PC-3 (cell line): ENCODE results near the gene CASQ1. TPM values are rescaled to one million over a fixed set of nuclear protein-coding genes. Genes with fewer than 3 reads are reported as not detected.

Experiments
- ATAC-seq: fragments of 200-7000 bp; cut with Tn5 transposase; 2 replicates; pipeline ENCODE4 v1.9.1; 2020; ENCODE audit warnings: mild to moderate bottlenecking, moderate library complexity
- BruUV-seq: library from RNA; stranded (reverse); fragments of 400-500 nt; replicated peaks from 2 replicates; lab custom pipeline; 2021; lab: Mats Ljungman, UMichigan
- CTCF ChIA-PET: fragments of 300-600 bp; sonication (Branson Sonifier 250); formaldehyde crosslinking; loops from one replicate; lab custom pipeline; 2022; ENCODE audit warnings: antibody characterized with exemption; lab: Charles Lee
- POLR2A ChIA-PET: fragments of 300-600 bp; sonication (Branson Sonifier 250); formaldehyde crosslinking; loops from one replicate; lab custom pipeline; 2022; ENCODE audit warnings: antibody characterized with exemption; ENCODE audit not compliant: unreplicated experiment; lab: Charles Lee
- DNase-seq: peaks from one replicate; pipeline ENCODE4 v3.0.0-alpha.2; 2015
- H2AFZ ChIP-seq: fragments of 300-600 bp; sonication (generic); 2 replicates; pipeline ENCODE4 v1.6.0; 2016; ENCODE audit warnings: antibody characterized with exemption, low read length
- H3F3A ChIP-seq: fragments of 300-600 bp; sonication (generic); one replicate; pipeline ENCODE4 v1.6.0; 2017; ENCODE audit warnings: antibody characterized with exemption, low read length, control low read depth, mild to moderate bottlenecking; ENCODE audit not compliant: unreplicated experiment
- H3K27ac ChIP-seq: fragments of 300-600 bp; sonication (generic); 2 replicates; pipeline ENCODE4 v1.5.1; 2016; ENCODE audit warnings: mild to moderate bottlenecking, low read length
- H3K27me3 ChIP-seq: fragments of 300-600 bp; sonication (generic); 2 replicates; pipeline ENCODE4 v1.6.1; 2016; ENCODE audit warnings: low read length, mixed read lengths
- H3K36me3 ChIP-seq: fragments of 300-600 bp; sonication (generic); 2 replicates; pipeline ENCODE4 v1.6.1; 2016; ENCODE audit warnings: low read depth, mixed run types, low read length, mixed read lengths
- H3K4me1 ChIP-seq: fragments of 300-600 bp; sonication (generic); 2 replicates; pipeline ENCODE4 v1.5.1; 2016; ENCODE audit warnings: low read length; ENCODE audit not compliant: insufficient read depth
- H3K4me2 ChIP-seq: fragments of 300-600 bp; sonication (generic); 2 replicates; pipeline ENCODE4 v1.6.0; 2016; ENCODE audit warnings: low read length
- H3K4me3 ChIP-seq: fragments of 300-600 bp; sonication (generic); 2 replicates; pipeline ENCODE4 v1.5.1; 2016; ENCODE audit warnings: mild to moderate bottlenecking, low read length, mixed read lengths
- H3K79me2 ChIP-seq: fragments of 300-600 bp; sonication (generic); 2 replicates; pipeline ENCODE4 v1.6.1; 2017; ENCODE audit warnings: low read length, mixed read lengths
- H3K9ac ChIP-seq: fragments of 300-600 bp; sonication (generic); 2 replicates; pipeline ENCODE4 v1.6.0; 2016; ENCODE audit warnings: mild to moderate bottlenecking, low read length
- H3K9me2 ChIP-seq: fragments of 300-600 bp; sonication (generic); replicated peaks from 2 replicates; pipeline ENCODE4 v1.6.1; 2016; ENCODE audit warnings: mixed run types, low read length, mixed read lengths
- H3K9me3 ChIP-seq: fragments of 300-600 bp; sonication (generic); 2 replicates; pipeline ENCODE4 v1.6.1; 2016; ENCODE audit warnings: low read length, mixed read lengths
- H4K20me1 ChIP-seq: fragments of 300-600 bp; sonication (generic); 2 replicates; pipeline ENCODE4 v1.6.1; 2016; ENCODE audit warnings: low read length, mixed read lengths
- CTCF ChIP-seq: fragments of 300-600 bp; sonication (generic); conservative IDR thresholded peaks from 2 replicates; pipeline ENCODE4 v1.5.1; 2017; ENCODE audit warnings: antibody characterized with exemption, low read depth, mild to moderate bottlenecking, low read length
- EZH2 ChIP-seq: fragments of 300-600 bp; sonication (generic); IDR thresholded peaks from one replicate; pipeline ENCODE4 v1.6.1; 2017; ENCODE audit warnings: antibody characterized with exemption, mild to moderate bottlenecking, low read length; ENCODE audit not compliant: unreplicated experiment
- EZH2phosphoT487 ChIP-seq: fragments of 300-600 bp; sonication (generic); IDR thresholded peaks from 2 replicates; pipeline ENCODE4 v1.6.1; 2018; ENCODE audit warnings: mild to moderate bottlenecking, antibody characterized with exemption, low read length, borderline replicate concordance
- intact Hi-C: fragments of 100-400 bp; cut with micrococcal nuclease; formaldehyde crosslinking; loops from 2 replicates; pipeline ENCODE4 v1.9.0; 2023
- total RNA-seq: library from RNA; depleted of rRNA; stranded (reverse); fragments of >200 nt; gene quantifications from 2 replicates; pipeline ENCODE4 v1.2.3, GENCODE V29; 2014

Gene CASQ1
- total RNA-seq, 1 experiment from 2014 or later: not detected

- H3K27ac ChIP-seq: no peak overlapping the region
- peak; percentile 88 for ATAC-seq
- H3K9ac ChIP-seq: no peak overlapping the region
- no peaks in the 10 kb centered on the region for H4K20me1 ChIP-seq
- no peaks in the 10 kb centered on the region for H3K9me2 ChIP-seq
- H3K4me3 ChIP-seq: no peak overlapping the region
- H3K4me1 ChIP-seq: peaks cover 9% of the 10 kb centered on the region; the same call in 1 of the 2 replicates
- no TSS peak for BruUV-seq
- H3K27me3 ChIP-seq: no peaks in the 10 kb centered on the region
- H3K79me2 ChIP-seq: no peaks in the 10 kb centered on the region
- no peaks in the 10 kb centered on the region for H3K36me3 ChIP-seq
- H3K9me3 ChIP-seq: no peaks in the 10 kb centered on the region
- peak overlapping the region; percentile 26; the same call in 1 of the 2 replicates for H3K4me2 ChIP-seq
- POLR2A ChIA-PET: interaction anchor here (0.5 kb wide), 1 partner anchor 1033 kb away, joined by 7 read pairs; the partner anchor contains the start of gene TOMM40L
- H3F3A ChIP-seq: no peaks in the 10 kb centered on the region
- TF ChIP-seq EZH2phosphoT487 (no peak), EZH2 (no peak), CTCF (peak; percentile 98)
- CTCF ChIA-PET: interaction anchor here (0.5 to 2.1 kb wide), 22 partner anchors 9 to 648 kb away, joined by 3 to 99 read pairs (median 4); partner anchors contain the start of gene IGSF8
- peak; percentile 96 for DNase-seq
- peak overlapping the region; percentile 54; the same call in 1 of the 2 replicates for H2AFZ ChIP-seq
- intact Hi-C loops: loop anchor here (1.0 to 2.0 kb wide), 6 partner anchors 26 to 98 kb away; partner anchors contain the start of gene PEX19
These were observed 2.9 kb downstream of the CASQ1 start for GRCh38 chr1:160193091-160193819.

- no peak for DNase-seq
- no TSS peak for BruUV-seq
- Histone ChIP-seq H3K9ac (no peak overlapping the region), H3K4me3 (no peak overlapping the region), H4K20me1 (no peaks in the 10 kb centered on the region), H3K4me1 (peaks cover 9% of the 10 kb centered on the region; the same call in 1 of the 2 replicates), H3F3A (no peaks in the 10 kb centered on the region), H2AFZ (no peak overlapping the region), H3K36me3 (no peaks in the 10 kb centered on the region), H3K9me3 (no peaks in the 10 kb centered on the region), H3K27me3 (no peaks in the 10 kb centered on the region), H3K79me2 (no peaks in the 10 kb centered on the region), H3K27ac (no peak overlapping the region), H3K4me2 (no peak overlapping the region), H3K9me2 (no peaks in the 10 kb centered on the region)
- ChIA-PET POLR2A (interaction anchor here (0.5 kb wide), 1 partner anchor 1032 kb away, joined by 7 read pairs; the partner anchor contains the start of gene TOMM40L), CTCF (interaction anchor here (0.5 to 2.1 kb wide), 21 partner anchors 9 to 182 kb away, joined by 3 to 99 read pairs (median 4); partner anchors contain the start of gene IGSF8)
- TF ChIP-seq EZH2phosphoT487 (no peak), EZH2 (no peak), CTCF (no peak)
- no peak for ATAC-seq
- intact Hi-C loops: loop anchor here (1.0 to 2.0 kb wide), 6 partner anchors 25 to 97 kb away; partner anchors contain the start of gene PEX19
These were observed 3.7 kb downstream of the CASQ1 start for GRCh38 chr1:160193832-160194736.
